RWPE2 (cell line): Measurements from ENCODE around the gene MGAT4B.

ENCODE experiments used
- ATAC-seq: fragments of 200-7000 bp; cut with Tn5 transposase; 3 replicates; pipeline ENCODE4 v1.9.1; 2021; ENCODE audit warnings: low read depth
- DNase-seq: peaks from one replicate; pipeline ENCODE4 v3.0.0-alpha.2; 2020; ENCODE audit warnings: low spot score
- H3K27ac ChIP-seq: fragments of 450-650 bp; 2 replicates; pipeline ENCODE4 v1.5.1; 2017; ENCODE audit warnings: mild to moderate bottlenecking; ENCODE audit not compliant: poor library complexity, severe bottlenecking
- H3K27me3 ChIP-seq: fragments of 250-450 bp; sonication (Bioruptor Pico); 2 replicates; pipeline ENCODE4 v1.5.1; 2021; ENCODE audit warnings: mild to moderate bottlenecking, moderate library complexity; ENCODE audit not compliant: insufficient read depth, poor library complexity, severe bottlenecking
- H3K36me3 ChIP-seq: fragments of 250-450 bp; sonication (Bioruptor Pico); 2 replicates; pipeline ENCODE4 v1.5.1; 2020; ENCODE audit warnings: low read depth, mild to moderate bottlenecking, moderate library complexity
- H3K4me1 ChIP-seq: fragments of 250-450 bp; sonication (Bioruptor Pico); 2 replicates; pipeline ENCODE4 v1.5.1; 2021; ENCODE audit warnings: mild to moderate bottlenecking, moderate library complexity; ENCODE audit not compliant: insufficient read depth, poor library complexity, severe bottlenecking
- H3K4me3 ChIP-seq: fragments of 250-450 bp; sonication (Bioruptor Pico); 2 replicates; pipeline ENCODE4 v1.5.1; 2021; ENCODE audit warnings: mild to moderate bottlenecking, moderate library complexity; ENCODE audit not compliant: severe bottlenecking
- H3K9me3 ChIP-seq: fragments of 250-450 bp; sonication (Bioruptor Pico); 2 replicates; pipeline ENCODE4 v1.5.1; 2021; ENCODE audit warnings: mild to moderate bottlenecking, moderate library complexity; ENCODE audit not compliant: severe bottlenecking
- TF ChIP-seq, protein P1 (sequence below): fragments of 450-650 bp; IDR thresholded peaks from one replicate; pipeline ENCODE4 v1.5.1; 2017; ENCODE audit warnings: mild to moderate bottlenecking, moderate library complexity; ENCODE audit not compliant: poor library complexity, severe bottlenecking

Gene MGAT4B

DNA sequence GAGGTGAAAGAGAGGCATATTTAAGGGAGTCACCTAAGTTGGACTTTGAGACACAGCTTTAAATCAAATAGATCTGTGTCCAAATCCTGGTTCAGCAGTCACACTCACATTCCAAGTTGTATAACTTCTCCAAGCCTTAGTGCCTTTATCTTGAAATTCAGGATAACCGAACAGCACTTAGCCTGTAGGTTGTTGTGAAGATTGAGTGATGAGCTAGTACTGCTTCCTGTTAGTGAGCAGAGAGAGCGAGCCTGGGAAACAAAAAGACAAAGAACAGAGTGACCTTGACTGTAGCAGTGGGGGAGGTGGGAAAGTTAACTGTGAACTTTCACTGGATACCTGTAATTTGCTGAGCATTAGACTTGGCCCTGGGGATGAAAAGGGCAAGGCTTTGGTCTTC, 51.6 kb downstream of the MGAT4B start:
- ATAC-seq (no peak), DNase-seq (no peak)
- Histone ChIP-seq H3K4me3 (no peak overlapping the region), H3K9me3 (no peaks in the 10 kb centered on the region), H3K4me1 (no peaks in the 10 kb centered on the region), H3K36me3 (peaks cover 21% of the 10 kb centered on the region), H3K27ac (no peak overlapping the region), H3K27me3 (no peaks in the 10 kb centered on the region)
- TF ChIP-seq, protein P1, sequence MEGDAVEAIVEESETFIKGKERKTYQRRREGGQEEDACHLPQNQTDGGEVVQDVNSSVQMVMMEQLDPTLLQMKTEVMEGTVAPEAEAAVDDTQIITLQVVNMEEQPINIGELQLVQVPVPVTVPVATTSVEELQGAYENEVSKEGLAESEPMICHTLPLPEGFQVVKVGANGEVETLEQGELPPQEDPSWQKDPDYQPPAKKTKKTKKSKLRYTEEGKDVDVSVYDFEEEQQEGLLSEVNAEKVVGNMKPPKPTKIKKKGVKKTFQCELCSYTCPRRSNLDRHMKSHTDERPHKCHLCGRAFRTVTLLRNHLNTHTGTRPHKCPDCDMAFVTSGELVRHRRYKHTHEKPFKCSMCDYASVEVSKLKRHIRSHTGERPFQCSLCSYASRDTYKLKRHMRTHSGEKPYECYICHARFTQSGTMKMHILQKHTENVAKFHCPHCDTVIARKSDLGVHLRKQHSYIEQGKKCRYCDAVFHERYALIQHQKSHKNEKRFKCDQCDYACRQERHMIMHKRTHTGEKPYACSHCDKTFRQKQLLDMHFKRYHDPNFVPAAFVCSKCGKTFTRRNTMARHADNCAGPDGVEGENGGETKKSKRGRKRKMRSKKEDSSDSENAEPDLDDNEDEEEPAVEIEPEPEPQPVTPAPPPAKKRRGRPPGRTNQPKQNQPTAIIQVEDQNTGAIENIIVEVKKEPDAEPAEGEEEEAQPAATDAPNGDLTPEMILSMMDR, result no peak

DNA sequence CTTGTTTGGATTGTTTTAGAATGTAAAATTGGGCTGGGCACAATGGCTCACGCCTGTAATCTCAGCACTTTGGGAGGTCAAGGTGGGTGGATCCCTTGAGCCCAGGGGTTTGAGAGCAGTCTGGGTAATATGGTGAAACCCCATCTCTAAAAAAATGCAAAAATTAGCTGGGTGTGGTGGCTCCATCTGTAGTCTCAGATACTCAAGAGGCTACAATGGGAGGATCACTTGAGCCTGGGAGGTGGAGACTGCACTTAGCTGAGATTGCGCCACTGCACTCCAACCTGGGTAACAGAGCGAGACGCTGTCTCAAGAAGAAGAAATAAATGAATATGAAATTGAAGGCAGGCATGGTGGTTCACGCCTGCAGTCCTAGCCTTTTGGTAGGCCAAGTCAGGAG, 52.7 kb downstream of the MGAT4B start:
- ATAC-seq (no peak), DNase-seq (no peak)
- Histone ChIP-seq H3K36me3 (peaks cover 21% of the 10 kb centered on the region), H3K27me3 (no peaks in the 10 kb centered on the region), H3K4me3 (no peak overlapping the region), H3K27ac (no peak overlapping the region), H3K4me1 (no peaks in the 10 kb centered on the region), H3K9me3 (no peaks in the 10 kb centered on the region)
- TF ChIP-seq, protein P1, result no peak

DNA sequence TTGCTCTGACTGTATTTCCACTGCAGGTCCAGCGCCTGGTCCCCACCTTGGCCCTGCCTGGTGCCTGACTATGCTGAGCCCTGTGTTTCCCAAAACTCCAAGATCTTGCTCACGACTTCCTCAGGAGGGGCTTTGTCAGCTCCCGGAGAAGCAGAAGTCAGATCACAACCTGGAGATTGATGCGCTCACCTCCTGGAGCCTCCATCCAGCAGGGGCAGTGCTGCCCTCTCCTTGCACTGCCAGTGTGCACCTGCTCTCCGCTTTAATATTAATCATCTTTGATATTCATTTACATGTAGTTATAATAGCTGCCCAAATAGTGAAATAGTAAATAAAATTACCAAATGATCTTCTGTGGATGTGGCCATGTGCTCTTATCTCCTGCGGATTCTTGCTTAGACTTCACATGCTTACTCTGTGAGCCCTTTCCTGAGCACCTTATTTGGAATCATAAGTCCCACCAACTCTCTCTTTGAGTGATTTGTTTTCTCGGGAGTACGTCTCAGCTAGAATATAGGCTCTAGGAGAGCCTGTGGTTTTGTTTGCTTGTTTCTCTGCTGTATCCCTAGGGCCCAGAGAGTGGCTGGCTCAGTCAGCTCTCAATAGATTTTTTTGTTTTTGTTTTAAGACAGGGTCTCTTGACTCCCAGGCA, 56.7 kb downstream of the MGAT4B start:
- no peak for ATAC-seq
- no peaks in the 10 kb centered on the region for H3K4me1 ChIP-seq
- no peak overlapping the region for H3K27ac ChIP-seq
- H3K36me3 ChIP-seq, result peaks cover 25% of the 10 kb centered on the region
- DNase-seq, result no peak
- TF ChIP-seq, protein P1, result no peak
- H3K4me3 ChIP-seq, result no peak overlapping the region
- H3K9me3 ChIP-seq, result no peaks in the 10 kb centered on the region
- no peaks in the 10 kb centered on the region for H3K27me3 ChIP-seq

DNA sequence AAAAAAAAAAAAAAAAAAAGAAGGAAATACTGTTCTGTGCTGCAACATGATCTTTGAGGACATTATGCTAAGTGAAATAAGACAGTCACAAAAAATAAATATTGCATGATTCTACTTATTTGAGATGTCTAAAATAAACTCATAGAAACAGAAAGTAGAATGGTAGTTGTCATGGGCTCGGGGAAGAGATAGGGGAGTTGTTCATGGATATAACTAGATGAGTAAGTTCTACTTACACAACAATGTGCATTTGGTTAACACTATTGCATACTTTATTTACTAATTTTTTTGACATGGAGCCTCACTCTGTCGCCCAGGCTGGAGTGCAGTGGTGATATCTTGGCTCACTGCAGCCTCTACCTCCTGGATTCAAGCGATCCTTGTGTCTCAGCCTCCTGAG, 58.9 kb downstream of the MGAT4B start:
- Histone ChIP-seq H3K9me3 (no peaks in the 10 kb centered on the region), H3K27me3 (no peaks in the 10 kb centered on the region), H3K27ac (no peak overlapping the region), H3K4me1 (no peaks in the 10 kb centered on the region), H3K4me3 (no peak overlapping the region), H3K36me3 (peaks cover 28% of the 10 kb centered on the region)
- DNase-seq (no peak), ATAC-seq (no peak)
- TF ChIP-seq, protein P1, result no peak
